Esophagus squamous epithelium (tissue), 5 donors: Measurements from ENCODE around the gene NR3C2. TPM values are rescaled to one million over a fixed set of nuclear protein-coding genes. Genes with fewer than 3 reads are reported as not detected.

Experiments
- DNase-seq: peaks from one replicate; lab custom pipeline; 2025; lab: John Stamatoyannopoulos, UW
- H3K27ac ChIP-seq, 4 donors: fragments of 200-600 bp; sonication (generic); one replicate each; pipeline ENCODE4 v1.5.1; 2016 to 2019; ENCODE audit warnings: mild to moderate bottlenecking in 1 of 4
- H3K27me3 ChIP-seq, 4 donors: fragments of 200-600 bp; sonication (generic); 1 replicate in 3 of 4; 2 replicates in 1 of 4; pipeline versions ENCODE4 v1.5.1 to v1.6.0; 2017 to 2021; ENCODE audit warnings: antibody characterized with exemption in 1 of 4
- H3K36me3 ChIP-seq, 3 donors: fragments of 200-600 bp; sonication (generic); one replicate each; pipeline ENCODE4 v1.5.1; 2016 to 2019
- H3K4me1 ChIP-seq, 3 donors: fragments of 200-600 bp; sonication (generic); one replicate each; pipeline ENCODE4 v1.5.1; 2017 to 2019
- H3K4me3 ChIP-seq, 4 donors: fragments of 200-600 bp; sonication (generic); 1 replicate in 3 of 4; 2 replicates in 1 of 4; pipeline ENCODE4 v1.5.1; 2016 to 2019; ENCODE audit warnings: mild to moderate bottlenecking in 2 of 4, moderate library complexity in 1 of 4
- H3K9me3 ChIP-seq, 3 donors: fragments of 200-600 bp; sonication (generic); one replicate each; pipeline ENCODE4 v1.5.1; 2016 to 2019
- CTCF ChIP-seq, 6 experiments: fragments of 450-650 bp in 4 of 6; fragments of 200-600 bp in 2 of 6; sonication (generic) in 2 of 6; IDR thresholded peaks; one replicate each; pipeline ENCODE4 v1.5.1; 2016 to 2019; ENCODE audit warnings: antibody characterized with exemption in 6 of 6, mild to moderate bottlenecking in 4 of 6, moderate library complexity in 4 of 6
- POLR2A ChIP-seq, 4 donors: fragments of 450-650 bp; IDR thresholded peaks; one replicate each; pipeline ENCODE4 v1.6.1; 2017; ENCODE audit warnings: antibody characterized with exemption in 4 of 4, mild to moderate bottlenecking in 4 of 4, moderate library complexity in 3 of 4
- whole genome bisulfite sequencing, 2 donors: methylation state at CpG; one replicate each; pipeline ENCODE4 v1.1.5; 2018; 5-methylcytosine and 5-hydroxymethylcytosine counted together
- intact Hi-C: fragments of 100-400 bp; cut with DNase I; formaldehyde crosslinking; loops from one replicate; pipeline ENCODE4 v1.15.0; 2022
- total RNA-seq, 4 donors: library from RNA; depleted of rRNA; stranded (reverse); fragments of >200 nt; gene quantifications; one replicate each; pipeline ENCODE4 v1.1.0, GENCODE V29; 2016
- donor health status: DM: yes; HTN: yes; CAD: no.

NR3C2 gene
- total RNA-seq, 4 donors from 2014 or later: 1.2 to 5.3 (median 2.3) TPM

GRCh38 chr4:148041606-148042329, 400.4 kb downstream of the NR3C2 start:
- Histone ChIP-seq H3K27ac (no peak overlapping the region), H3K27me3 (no peaks in the 10 kb centered on the region), H3K9me3 (no peaks in the 10 kb centered on the region), H3K4me3 (no peak overlapping the region), H3K36me3 (peaks cover 0 to 2% (median 0%) of the 10 kb centered on the region in 3 donors), H3K4me1 (peaks cover 0 to 9% (median 0%) of the 10 kb centered on the region in 3 donors)
- TF ChIP-seq CTCF (IDR thresholded peaks at IDR 0.05): no peak
- no peak for TF ChIP-seq POLR2A (IDR thresholded peaks at IDR 0.05)
- 85 to 86% methylated on average over 7 of the region's 7 CpGs for WGBS, 2 donors
- intact Hi-C loops: no loop called here
- DNase-seq: no peak

- H3K36me3 ChIP-seq: no peaks in the 10 kb centered on the region
- WGBS, 2 donors: 16 to 32% methylated on average over 1 of the region's 1 CpG
- H3K4me3 ChIP-seq: no peak overlapping the region
- DNase-seq: no peak
- H3K9me3 ChIP-seq: no peaks in the 10 kb centered on the region
- no peak overlapping the region for H3K27ac ChIP-seq
- peaks cover 0 to 16% (median 0%) of the 10 kb centered on the region in 3 donors for H3K4me1 ChIP-seq
- no peaks in the 10 kb centered on the region for H3K27me3 ChIP-seq
- TF ChIP-seq CTCF (IDR thresholded peaks at IDR 0.05) (no peak), POLR2A (IDR thresholded peaks at IDR 0.05) (no peak)
- intact Hi-C loops: no loop called here
These were observed 407.4 kb downstream of the NR3C2 start for GRCh38 chr4:148034813-148035212.

GRCh38 chr4:148030193-148030873, 411.9 kb downstream of the NR3C2 start:
- Histone ChIP-seq H3K4me3 (no peak overlapping the region), H3K36me3 (no peaks in the 10 kb centered on the region), H3K27ac (no peak overlapping the region), H3K4me1 (peaks cover 0 to 16% (median 0%) of the 10 kb centered on the region in 3 donors), H3K9me3 (no peaks in the 10 kb centered on the region), H3K27me3 (no peaks in the 10 kb centered on the region)
- no peak for DNase-seq
- TF ChIP-seq CTCF (IDR thresholded peaks at IDR 0.05): no peak
- intact Hi-C loops: no loop called here
- WGBS, 2 donors: 68 to 82% methylated on average over 2 of the region's 2 CpGs

- no peak overlapping the region for H3K4me3 ChIP-seq
- H3K9me3 ChIP-seq: no peaks in the 10 kb centered on the region
- peaks cover 0 to 13% (median 0%) of the 10 kb centered on the region in 3 donors for H3K4me1 ChIP-seq
- no peak for DNase-seq
- H3K27me3 ChIP-seq: no peaks in the 10 kb centered on the region
- intact Hi-C loops: no loop called here
- no peak overlapping the region for H3K27ac ChIP-seq
- H3K36me3 ChIP-seq: peaks cover 0 to 2% (median 0%) of the 10 kb centered on the region in 3 donors
- TF ChIP-seq CTCF (IDR thresholded peaks at IDR 0.05) (no peak), POLR2A (IDR thresholded peaks at IDR 0.05) (no peak)
- WGBS, 2 donors: 74 to 87% methylated on average over 3 of the region's 3 CpGs
These were observed 412.4 kb downstream of the NR3C2 start for GRCh38 chr4:148029781-148030180.
